Mesodermal cell (in vitro differentiated cells): ENCODE measurements around the gene CPED1.
A peak's percentile ranks its signal among the peaks of the same experiment; 100 is the strongest.

Experiments used
- H3K27ac ChIP-seq: 2 replicates; pipeline ENCODE4 v1.7.0; 2013; ENCODE audit warnings: mild to moderate bottlenecking, low read depth, low read length, moderate library complexity; ENCODE audit not compliant: severe bottlenecking
- H3K36me3 ChIP-seq: 2 replicates; pipeline ENCODE4 v1.7.1; 2013; ENCODE audit warnings: mild to moderate bottlenecking, low read length, moderate library complexity; ENCODE audit not compliant: control insufficient read depth, insufficient read depth
- H3K4me1 ChIP-seq: one replicate; pipeline ENCODE4 v1.7.1; 2013; ENCODE audit warnings: mild to moderate bottlenecking, low read length; ENCODE audit not compliant: insufficient read depth, control insufficient read depth, poor library complexity, severe bottlenecking
- H3K4me3 ChIP-seq: 2 replicates; pipeline ENCODE4 v1.7.0; 2013; ENCODE audit warnings: low read length, control low read depth, mild to moderate bottlenecking; ENCODE audit not compliant: insufficient read depth, poor library complexity, severe bottlenecking; ENCODE audit errors: extremely low read depth
- H3K9me3 ChIP-seq: 2 replicates; pipeline ENCODE4 v1.7.1; 2013; ENCODE audit warnings: mild to moderate bottlenecking, low read length, moderate library complexity; ENCODE audit not compliant: control insufficient read depth
- WGBS, 2 experiments: methylation state at CpG; one replicate each; pipeline ENCODE4 v1.1.5; 2013; ENCODE audit warnings: missing lambda C conversion rate in 2 of 2; ENCODE audit not compliant: insufficient coverage in 2 of 2; 5-methylcytosine and 5-hydroxymethylcytosine counted together

Gene CPED1

GRCh38 chr7:121042195-121042594 is 53.7 kb downstream of the CPED1 start:
- H3K27ac ChIP-seq: no peak overlapping the region
- WGBS, 2 experiments: 100% methylated on average over 1 of the region's 2 CpGs; no CpG with 5 or more reads in 1 of the 2 experiments
- no peaks in the 10 kb centered on the region for H3K36me3 ChIP-seq
- H3K9me3 ChIP-seq: no peaks in the 10 kb centered on the region
- peaks cover 39% of the 10 kb centered on the region for H3K4me1 ChIP-seq
- no peak overlapping the region for H3K4me3 ChIP-seq

- H3K27ac ChIP-seq: no peak overlapping the region
- H3K4me1 ChIP-seq: peaks cover 39% of the 10 kb centered on the region
- H3K4me3 ChIP-seq: no peak overlapping the region
- H3K9me3 ChIP-seq: peaks cover 2% of the 10 kb centered on the region
- no peaks in the 10 kb centered on the region for H3K36me3 ChIP-seq
- WGBS, 2 experiments: 91 to 95% methylated on average over 3 of the region's 3 CpGs
These were observed 54.4 kb downstream of the CPED1 start for GRCh38 chr7:121042899-121043298.

GRCh38 chr7:121043314-121044234 is 55.1 kb downstream of the CPED1 start:
- Histone ChIP-seq H3K9me3 (peaks cover 4% of the 10 kb centered on the region), H3K4me3 (no peak overlapping the region), H3K36me3 (no peaks in the 10 kb centered on the region), H3K27ac (no peak overlapping the region), H3K4me1 (peaks cover 39% of the 10 kb centered on the region)
- WGBS, 2 experiments: 87 to 94% methylated on average over 2 of the region's 4 CpGs

DNA sequence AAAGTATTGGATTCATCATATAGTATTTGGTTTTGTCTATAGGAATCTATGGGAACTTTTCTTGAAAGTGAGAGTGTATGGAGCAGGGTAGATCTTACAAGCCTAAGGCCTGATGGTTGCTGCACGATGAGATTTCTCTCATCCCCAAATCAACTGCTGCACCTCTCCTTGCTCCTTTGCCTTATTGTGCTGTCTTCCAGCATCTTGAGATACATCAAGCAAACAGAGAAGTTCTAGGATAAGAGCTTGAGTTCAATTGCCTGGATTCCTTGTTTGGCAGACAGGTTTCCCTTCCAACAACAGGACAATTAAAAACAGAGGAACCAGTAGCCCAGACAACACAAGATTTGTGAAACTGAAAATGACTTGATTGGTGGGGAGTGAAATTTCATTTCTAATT is 56.6 kb downstream of the CPED1 start:
- Histone ChIP-seq H3K27ac (peak overlapping the region; percentile 29), H3K4me3 (no peak overlapping the region), H3K9me3 (peaks cover 4% of the 10 kb centered on the region), H3K36me3 (no peaks in the 10 kb centered on the region), H3K4me1 (peaks cover 37% of the 10 kb centered on the region)
- WGBS, 2 experiments: 83% methylated on average over 1 of the region's 1 CpG; no CpG with 5 or more reads in 1 of the 2 experiments

DNA sequence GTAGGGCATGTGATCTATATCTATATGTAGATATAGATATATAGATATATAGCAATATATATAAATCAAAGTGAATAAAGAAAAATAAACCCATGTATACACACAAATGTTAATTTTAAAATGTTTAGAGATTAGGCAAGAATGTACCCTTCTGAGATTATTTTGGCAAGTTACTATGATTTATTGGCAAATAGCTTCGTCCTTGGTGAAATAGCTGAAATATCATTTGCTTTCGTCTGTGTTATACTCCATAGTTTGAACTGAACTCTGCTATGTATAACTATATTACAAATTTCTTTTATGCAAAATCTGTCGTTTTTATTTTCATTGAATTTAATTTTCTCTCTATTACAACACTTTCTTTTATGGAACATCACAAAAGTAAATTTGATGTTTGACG is 57.5 kb downstream of the CPED1 start:
- Histone ChIP-seq H3K4me1 (peaks cover 38% of the 10 kb centered on the region), H3K36me3 (no peaks in the 10 kb centered on the region), H3K4me3 (no peak overlapping the region), H3K27ac (no peak overlapping the region), H3K9me3 (peaks cover 4% of the 10 kb centered on the region)
- 94% methylated on average over 2 of the region's 4 CpGs; no CpG with 5 or more reads in 1 of the 2 experiments for WGBS, 2 experiments

DNA sequence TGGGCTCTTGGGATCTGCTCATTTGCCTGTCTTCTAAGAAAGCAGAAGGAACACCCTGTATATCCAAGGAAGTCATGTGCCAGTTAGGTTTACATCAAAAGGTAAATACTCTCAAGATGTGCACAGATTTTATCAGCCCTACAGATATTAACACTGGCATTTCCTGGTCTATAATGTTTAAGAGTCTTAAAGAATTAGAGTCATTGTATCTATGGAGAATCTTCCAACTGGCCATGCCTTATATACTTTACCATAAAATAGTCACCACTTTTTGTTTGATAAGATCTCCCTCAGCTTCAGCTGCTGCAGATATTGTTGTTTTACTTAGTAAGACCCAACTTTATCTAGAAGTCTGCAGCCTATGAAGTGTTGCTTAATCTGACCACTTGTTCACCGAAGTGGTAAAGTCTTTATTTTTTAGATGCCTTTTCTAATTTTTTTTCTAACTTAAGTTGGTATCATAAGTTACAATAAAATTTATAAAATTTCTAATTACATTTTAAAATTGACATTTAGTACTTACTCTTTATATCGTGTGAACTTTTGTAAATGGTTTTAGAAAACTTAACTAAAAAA is 58.5 kb downstream of the CPED1 start:
- no CpG with 5 or more reads among the region's 2 CpGs for WGBS, 2 experiments
- no peaks in the 10 kb centered on the region for H3K36me3 ChIP-seq
- no peak overlapping the region for H3K27ac ChIP-seq
- peaks cover 31% of the 10 kb centered on the region for H3K4me1 ChIP-seq
- H3K9me3 ChIP-seq: peaks cover 4% of the 10 kb centered on the region
- no peak overlapping the region for H3K4me3 ChIP-seq

DNA sequence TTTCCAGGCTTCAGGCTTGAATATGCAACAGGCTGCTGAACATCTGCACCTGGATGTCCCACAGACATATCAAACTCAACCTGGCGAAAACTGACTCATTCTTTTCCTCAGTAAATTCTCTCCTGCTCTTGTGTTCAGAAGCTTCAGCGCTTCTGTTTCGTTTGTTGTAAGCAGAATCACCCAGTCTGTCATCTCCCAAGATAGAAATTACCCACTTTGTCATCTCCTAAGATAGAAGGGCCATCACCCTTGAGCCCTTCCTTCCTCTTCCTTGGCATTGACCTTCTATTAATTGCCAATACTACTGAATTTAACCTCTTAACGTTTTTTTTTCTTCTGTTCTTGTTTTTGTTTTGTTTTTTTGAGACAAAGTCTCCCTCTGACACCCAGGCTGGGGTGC is 59.7 kb downstream of the CPED1 start:
- Histone ChIP-seq H3K4me1 (peaks cover 23% of the 10 kb centered on the region), H3K4me3 (no peak overlapping the region), H3K9me3 (peaks cover 4% of the 10 kb centered on the region), H3K36me3 (no peaks in the 10 kb centered on the region), H3K27ac (no peak overlapping the region)
- WGBS, 2 experiments: 62 to 67% methylated on average over 3 of the region's 4 CpGs

- peaks cover 4% of the 10 kb centered on the region for H3K9me3 ChIP-seq
- no peak overlapping the region for H3K4me3 ChIP-seq
- WGBS, 2 experiments: 67% methylated on average over 2 of the region's 3 CpGs; no CpG with 5 or more reads in 1 of the 2 experiments
- H3K36me3 ChIP-seq: no peaks in the 10 kb centered on the region
- H3K4me1 ChIP-seq: peaks cover 23% of the 10 kb centered on the region
- no peak overlapping the region for H3K27ac ChIP-seq
These were observed 60.7 kb downstream of the CPED1 start for GRCh38 chr7:121049028-121049791.

GRCh38 chr7:121049897-121050296 is 61.4 kb downstream of the CPED1 start:
- peaks cover 23% of the 10 kb centered on the region for H3K4me1 ChIP-seq
- peaks cover 4% of the 10 kb centered on the region for H3K9me3 ChIP-seq
- H3K27ac ChIP-seq: no peak overlapping the region
- H3K4me3 ChIP-seq: no peak overlapping the region
- H3K36me3 ChIP-seq: no peaks in the 10 kb centered on the region

- WGBS, 2 experiments: no CpG with 5 or more reads among the region's 1 CpG
- no peaks in the 10 kb centered on the region for H3K9me3 ChIP-seq
- H3K4me3 ChIP-seq: no peak overlapping the region
- no peaks in the 10 kb centered on the region for H3K36me3 ChIP-seq
- H3K4me1 ChIP-seq: peaks cover 12% of the 10 kb centered on the region
- H3K27ac ChIP-seq: no peak overlapping the region
These were observed 64.7 kb downstream of the CPED1 start for GRCh38 chr7:121053219-121053618.
